ENCODE data around the gene SEC14L2.
A peak's percentile ranks its signal among the peaks of the same experiment; 100 is the strongest.
"Not testable (repeated sequence)": the region's sequence is repeated elsewhere in the genome, so short reads cannot be mapped to it uniquely, and the experiment has no call there.

The SEC14L2 gene

GRCh38 chr22:30402028-30402765 lies 5.4 kb downstream of the SEC14L2 start:
- no peak for TF ChIP-seq CTCF (IDR thresholded peaks at IDR 0.05; ENCODE audit: low read length, missing control alignments)
- H3K4me3 ChIP-seq (replicated peaks; ENCODE audit: low read depth, low read length) = peak overlapping the region; percentile 3
- DNase-seq (ENCODE audit: low read depth) = peak; percentile 36

- H3K4me3 ChIP-seq (replicated peaks; ENCODE audit: low read depth, low read length); DNase-seq (ENCODE audit: low read depth): not testable (repeated sequence)
Observed at GRCh38 chr22:30402766-30403104, 5.9 kb downstream of the SEC14L2 start.

- no peak overlapping the region for H3K4me3 ChIP-seq (replicated peaks; ENCODE audit: low read depth, low read length)
- no peak for DNase-seq (ENCODE audit: low read depth)
- TF ChIP-seq CTCF (IDR thresholded peaks at IDR 0.05; ENCODE audit: low read length, missing control alignments) = no peak
Observed at GRCh38 chr22:30404307-30404706, 7.5 kb downstream of the SEC14L2 start.

GRCh38 chr22:30405731-30406130 lies 8.9 kb downstream of the SEC14L2 start:
- no peak overlapping the region for H3K4me3 ChIP-seq (replicated peaks; ENCODE audit: low read depth, low read length)
- no peak for DNase-seq (ENCODE audit: low read depth)
- no peak for TF ChIP-seq CTCF (IDR thresholded peaks at IDR 0.05; ENCODE audit: low read length, missing control alignments)

- no peak for TF ChIP-seq CTCF (IDR thresholded peaks at IDR 0.05; ENCODE audit: low read length, missing control alignments)
- no peak for DNase-seq (ENCODE audit: low read depth)
- H3K4me3 ChIP-seq (replicated peaks; ENCODE audit: low read depth, low read length) = no peak overlapping the region
Observed at GRCh38 chr22:30406400-30406799, 9.6 kb downstream of the SEC14L2 start.

- TF ChIP-seq CTCF (IDR thresholded peaks at IDR 0.05; ENCODE audit: low read length, missing control alignments) = no peak
- no peak overlapping the region for H3K4me3 ChIP-seq (replicated peaks; ENCODE audit: low read depth, low read length)
- DNase-seq (ENCODE audit: low read depth) = peak; percentile 33
Observed at GRCh38 chr22:30408388-30409102, 11.7 kb downstream of the SEC14L2 start.

GRCh38 chr22:30411780-30412179 lies 15.0 kb downstream of the SEC14L2 start:
- H3K4me3 ChIP-seq (replicated peaks; ENCODE audit: low read depth, low read length) = no peak overlapping the region
- no peak for DNase-seq (ENCODE audit: low read depth)
- no peak for TF ChIP-seq CTCF (IDR thresholded peaks at IDR 0.05; ENCODE audit: low read length, missing control alignments)

Measured in fibroblast of pulmonary artery (primary cell).